ENCODE data around the gene HTR3C.
"Not testable (repeated sequence)": the region's sequence is repeated elsewhere in the genome, so short reads cannot be mapped to it uniquely, and the experiment has no call there.

- TF ChIP-seq CTCF (IDR thresholded peaks at IDR 0.05; ENCODE audit: poor library complexity); EZH2phosphoT487 (IDR thresholded peaks at IDR 0.05; ENCODE audit: low read depth, severe bottlenecking, unreplicated experiment); EZH2 (IDR thresholded peaks at IDR 0.05; ENCODE audit: borderline replicate concordance): not testable (repeated sequence)
These were observed 27.6 kb upstream of the HTR3C start for GRCh38 chr3:184025256-184025655.

All from hepatocyte (in vitro differentiated cells).